GM12878 (cell line): ENCODE data around the gene CTAGE4.

ENCODE experiments used
- BRCA1 ChIP-seq: IDR thresholded peaks from 2 replicates; pipeline ENCODE4 v1.6.1; 2011; ENCODE audit warnings: low read depth, low read length, improper control_type of control experiment
- CBX3 ChIP-seq: fragments of 200-600 bp; sonication (generic); IDR thresholded peaks from 2 replicates; pipeline ENCODE4 v1.6.1; 2016; ENCODE audit warnings: low read depth, borderline replicate concordance
- EZH2 ChIP-seq: IDR thresholded peaks from 2 replicates; pipeline ENCODE4 v1.6.1; 2012; ENCODE audit warnings: low read depth, mild to moderate bottlenecking, control low read depth, inconsistent platforms, low read length, borderline replicate concordance; ENCODE audit not compliant: control insufficient read depth
- JUND ChIP-seq: IDR thresholded peaks from 2 replicates; pipeline ENCODE4 v1.6.1; 2012; ENCODE audit warnings: low read depth, mild to moderate bottlenecking, low read length, improper control_type of control experiment, moderate library complexity
- MTA3 ChIP-seq: IDR thresholded peaks from 2 replicates; pipeline ENCODE4 v1.6.1; 2012; ENCODE audit warnings: low read length, inconsistent platforms, borderline replicate concordance
- POLR2A ChIP-seq: IDR thresholded peaks from 2 replicates; pipeline ENCODE4 v1.6.1; 2011; ENCODE audit warnings: low read depth, mild to moderate bottlenecking, low read length
- POLR2AphosphoS5 ChIP-seq: IDR thresholded peaks from 2 replicates; pipeline ENCODE4 v1.6.1; 2011; ENCODE audit warnings: mild to moderate bottlenecking, low read length, inconsistent platforms
- SIX5 ChIP-seq: IDR thresholded peaks from 2 replicates; pipeline ENCODE4 v1.6.1; 2011; ENCODE audit warnings: mild to moderate bottlenecking, low read depth, low read length, moderate library complexity; ENCODE audit not compliant: severe bottlenecking
- YY1 ChIP-seq: IDR thresholded peaks from 2 replicates; pipeline ENCODE4 v1.6.1; 2011; ENCODE audit warnings: low read depth, mild to moderate bottlenecking, low read length
- ZNF274 ChIP-seq: IDR thresholded peaks from one replicate; pipeline ENCODE4 v1.8.0; 2011; ENCODE audit not compliant: insufficient read length, insufficient read depth
- TF ChIP-seq, protein P1 (sequence below), 3 experiments: IDR thresholded peaks in 2 of 3; conservative IDR thresholded peaks in 1 of 3; 2 replicates each; pipeline ENCODE4 v1.5.1; 2011; ENCODE audit warnings: low read depth in 3 of 3, low read length in 3 of 3, mild to moderate bottlenecking in 3 of 3, control low read depth in 2 of 3, moderate library complexity in 2 of 3, inconsistent platforms in 1 of 3, mixed read lengths in 1 of 3; ENCODE audit not compliant: control insufficient read depth in 2 of 3, insufficient read depth in 1 of 3; ENCODE audit errors: extremely low read depth in 1 of 3
- TF ChIP-seq, protein P2 (sequence below): fragments of 450-650 bp; IDR thresholded peaks from 2 replicates; pipeline ENCODE4 v1.6.1; 2016; ENCODE audit warnings: mild to moderate bottlenecking, moderate library complexity, borderline replicate concordance
- TF ChIP-seq, protein P3 (sequence below): IDR thresholded peaks from 2 replicates; pipeline ENCODE4 v1.6.1; 2011; ENCODE audit warnings: low read depth, mild to moderate bottlenecking, low read length, moderate library complexity, borderline replicate concordance; ENCODE audit errors: extremely low read depth
- TF ChIP-seq, protein P4 (sequence below): IDR thresholded peaks from 2 replicates; pipeline ENCODE4 v1.6.1; 2011; ENCODE audit warnings: borderline replicate concordance, low read depth, mild to moderate bottlenecking, moderate library complexity, mixed read lengths, low read length; ENCODE audit not compliant: insufficient read depth; ENCODE audit errors: extremely low read length

DNA sequence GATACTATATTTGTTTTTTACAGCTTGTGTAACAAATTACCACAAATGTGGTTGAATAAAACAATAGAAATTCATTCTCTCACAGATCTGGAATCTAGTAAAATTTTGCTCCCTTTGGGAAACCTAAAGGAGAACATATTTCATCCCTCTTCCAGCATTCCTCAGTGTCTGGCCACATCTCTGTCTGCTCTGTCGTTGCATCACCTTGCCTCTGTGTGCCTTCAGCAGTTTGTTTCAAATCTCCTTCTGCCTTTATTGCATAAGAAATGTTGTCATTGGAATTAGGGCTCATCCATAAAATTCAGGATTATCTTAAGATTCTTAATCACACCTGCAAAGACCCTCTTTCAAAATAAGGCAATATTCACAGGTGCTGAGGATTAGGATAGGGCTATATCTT, 45.8 kb upstream of the CTAGE4 start:
- no peak for TF ChIP-seq EZH2
- TF ChIP-seq ZNF274 = no peak
- TF ChIP-seq POLR2AphosphoS5 = no peak
- no peak for TF ChIP-seq MTA3
- TF ChIP-seq, protein P1, sequence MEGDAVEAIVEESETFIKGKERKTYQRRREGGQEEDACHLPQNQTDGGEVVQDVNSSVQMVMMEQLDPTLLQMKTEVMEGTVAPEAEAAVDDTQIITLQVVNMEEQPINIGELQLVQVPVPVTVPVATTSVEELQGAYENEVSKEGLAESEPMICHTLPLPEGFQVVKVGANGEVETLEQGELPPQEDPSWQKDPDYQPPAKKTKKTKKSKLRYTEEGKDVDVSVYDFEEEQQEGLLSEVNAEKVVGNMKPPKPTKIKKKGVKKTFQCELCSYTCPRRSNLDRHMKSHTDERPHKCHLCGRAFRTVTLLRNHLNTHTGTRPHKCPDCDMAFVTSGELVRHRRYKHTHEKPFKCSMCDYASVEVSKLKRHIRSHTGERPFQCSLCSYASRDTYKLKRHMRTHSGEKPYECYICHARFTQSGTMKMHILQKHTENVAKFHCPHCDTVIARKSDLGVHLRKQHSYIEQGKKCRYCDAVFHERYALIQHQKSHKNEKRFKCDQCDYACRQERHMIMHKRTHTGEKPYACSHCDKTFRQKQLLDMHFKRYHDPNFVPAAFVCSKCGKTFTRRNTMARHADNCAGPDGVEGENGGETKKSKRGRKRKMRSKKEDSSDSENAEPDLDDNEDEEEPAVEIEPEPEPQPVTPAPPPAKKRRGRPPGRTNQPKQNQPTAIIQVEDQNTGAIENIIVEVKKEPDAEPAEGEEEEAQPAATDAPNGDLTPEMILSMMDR (IDR thresholded peaks at IDR 0.05 in 2 of 3, conservative IDR thresholded peaks at IDR 0.05 in 1 of 3; ENCODE audit: control insufficient read depth in 2 of 3, extremely low read depth in 1 of 3, insufficient read depth in 1 of 3, low read depth in 3 of 3, low read length in 3 of 3) = no peak
- TF ChIP-seq, protein P2, sequence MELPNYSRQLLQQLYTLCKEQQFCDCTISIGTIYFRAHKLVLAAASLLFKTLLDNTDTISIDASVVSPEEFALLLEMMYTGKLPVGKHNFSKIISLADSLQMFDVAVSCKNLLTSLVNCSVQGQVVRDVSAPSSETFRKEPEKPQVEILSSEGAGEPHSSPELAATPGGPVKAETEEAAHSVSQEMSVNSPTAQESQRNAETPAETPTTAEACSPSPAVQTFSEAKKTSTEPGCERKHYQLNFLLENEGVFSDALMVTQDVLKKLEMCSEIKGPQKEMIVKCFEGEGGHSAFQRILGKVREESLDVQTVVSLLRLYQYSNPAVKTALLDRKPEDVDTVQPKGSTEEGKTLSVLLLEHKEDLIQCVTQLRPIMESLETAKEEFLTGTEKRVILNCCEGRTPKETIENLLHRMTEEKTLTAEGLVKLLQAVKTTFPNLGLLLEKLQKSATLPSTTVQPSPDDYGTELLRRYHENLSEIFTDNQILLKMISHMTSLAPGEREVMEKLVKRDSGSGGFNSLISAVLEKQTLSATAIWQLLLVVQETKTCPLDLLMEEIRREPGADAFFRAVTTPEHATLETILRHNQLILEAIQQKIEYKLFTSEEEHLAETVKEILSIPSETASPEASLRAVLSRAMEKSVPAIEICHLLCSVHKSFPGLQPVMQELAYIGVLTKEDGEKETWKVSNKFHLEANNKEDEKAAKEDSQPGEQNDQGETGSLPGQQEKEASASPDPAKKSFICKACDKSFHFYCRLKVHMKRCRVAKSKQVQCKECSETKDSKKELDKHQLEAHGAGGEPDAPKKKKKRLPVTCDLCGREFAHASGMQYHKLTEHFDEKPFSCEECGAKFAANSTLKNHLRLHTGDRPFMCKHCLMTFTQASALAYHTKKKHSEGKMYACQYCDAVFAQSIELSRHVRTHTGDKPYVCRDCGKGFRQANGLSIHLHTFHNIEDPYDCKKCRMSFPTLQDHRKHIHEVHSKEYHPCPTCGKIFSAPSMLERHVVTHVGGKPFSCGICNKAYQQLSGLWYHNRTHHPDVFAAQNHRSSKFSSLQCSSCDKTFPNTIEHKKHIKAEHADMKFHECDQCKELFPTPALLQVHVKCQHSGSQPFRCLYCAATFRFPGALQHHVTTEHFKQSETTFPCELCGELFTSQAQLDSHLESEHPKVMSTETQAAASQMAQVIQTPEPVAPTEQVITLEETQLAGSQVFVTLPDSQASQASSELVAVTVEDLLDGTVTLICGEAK = no peak
- no peak for TF ChIP-seq CBX3
- TF ChIP-seq BRCA1 = no peak
- TF ChIP-seq JUND = no peak
- TF ChIP-seq SIX5 = no peak
- TF ChIP-seq POLR2A = no peak
- no peak for TF ChIP-seq YY1
- TF ChIP-seq, protein P3, sequence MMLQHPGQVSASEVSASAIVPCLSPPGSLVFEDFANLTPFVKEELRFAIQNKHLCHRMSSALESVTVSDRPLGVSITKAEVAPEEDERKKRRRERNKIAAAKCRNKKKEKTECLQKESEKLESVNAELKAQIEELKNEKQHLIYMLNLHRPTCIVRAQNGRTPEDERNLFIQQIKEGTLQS = no peak
- TF ChIP-seq, protein P4, sequence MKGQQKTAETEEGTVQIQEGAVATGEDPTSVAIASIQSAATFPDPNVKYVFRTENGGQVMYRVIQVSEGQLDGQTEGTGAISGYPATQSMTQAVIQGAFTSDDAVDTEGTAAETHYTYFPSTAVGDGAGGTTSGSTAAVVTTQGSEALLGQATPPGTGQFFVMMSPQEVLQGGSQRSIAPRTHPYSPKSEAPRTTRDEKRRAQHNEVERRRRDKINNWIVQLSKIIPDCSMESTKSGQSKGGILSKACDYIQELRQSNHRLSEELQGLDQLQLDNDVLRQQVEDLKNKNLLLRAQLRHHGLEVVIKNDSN = no peak
